PC-3 (cell line): ENCODE data around the gene RASAL2.

Source experiments
- EZH2 ChIP-seq: fragments of 300-600 bp; sonication (generic); IDR thresholded peaks from one replicate; pipeline ENCODE4 v1.6.1; 2017; ENCODE audit warnings: antibody characterized with exemption, mild to moderate bottlenecking, low read length; ENCODE audit not compliant: unreplicated experiment
- EZH2phosphoT487 ChIP-seq: fragments of 300-600 bp; sonication (generic); IDR thresholded peaks from 2 replicates; pipeline ENCODE4 v1.6.1; 2018; ENCODE audit warnings: mild to moderate bottlenecking, antibody characterized with exemption, low read length, borderline replicate concordance
- TF ChIP-seq, protein P1 (sequence below): fragments of 300-600 bp; sonication (generic); conservative IDR thresholded peaks from 2 replicates; pipeline ENCODE4 v1.5.1; 2017; ENCODE audit warnings: antibody characterized with exemption, low read depth, mild to moderate bottlenecking, low read length

DNA sequence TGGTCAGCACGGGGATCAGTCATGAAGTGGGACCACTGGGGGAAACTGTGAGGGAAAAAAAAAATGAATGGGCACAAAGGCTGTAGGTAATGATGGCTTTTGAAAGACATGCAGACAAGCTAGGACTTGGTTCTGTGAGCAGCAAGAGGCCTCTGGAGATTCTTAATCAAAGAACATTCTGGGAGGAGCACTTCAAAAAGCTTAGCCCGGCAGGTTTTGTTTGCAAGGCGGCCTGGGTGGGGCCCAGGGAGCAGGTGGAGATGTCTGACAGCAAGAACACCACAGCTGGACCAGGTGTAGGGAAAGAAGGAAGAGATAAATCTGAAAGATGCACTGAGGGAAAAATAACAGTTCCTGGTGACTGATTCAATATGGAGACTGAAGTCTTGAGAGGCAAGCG is 425.0 kb downstream of the RASAL2 start:
- TF ChIP-seq, protein P1, sequence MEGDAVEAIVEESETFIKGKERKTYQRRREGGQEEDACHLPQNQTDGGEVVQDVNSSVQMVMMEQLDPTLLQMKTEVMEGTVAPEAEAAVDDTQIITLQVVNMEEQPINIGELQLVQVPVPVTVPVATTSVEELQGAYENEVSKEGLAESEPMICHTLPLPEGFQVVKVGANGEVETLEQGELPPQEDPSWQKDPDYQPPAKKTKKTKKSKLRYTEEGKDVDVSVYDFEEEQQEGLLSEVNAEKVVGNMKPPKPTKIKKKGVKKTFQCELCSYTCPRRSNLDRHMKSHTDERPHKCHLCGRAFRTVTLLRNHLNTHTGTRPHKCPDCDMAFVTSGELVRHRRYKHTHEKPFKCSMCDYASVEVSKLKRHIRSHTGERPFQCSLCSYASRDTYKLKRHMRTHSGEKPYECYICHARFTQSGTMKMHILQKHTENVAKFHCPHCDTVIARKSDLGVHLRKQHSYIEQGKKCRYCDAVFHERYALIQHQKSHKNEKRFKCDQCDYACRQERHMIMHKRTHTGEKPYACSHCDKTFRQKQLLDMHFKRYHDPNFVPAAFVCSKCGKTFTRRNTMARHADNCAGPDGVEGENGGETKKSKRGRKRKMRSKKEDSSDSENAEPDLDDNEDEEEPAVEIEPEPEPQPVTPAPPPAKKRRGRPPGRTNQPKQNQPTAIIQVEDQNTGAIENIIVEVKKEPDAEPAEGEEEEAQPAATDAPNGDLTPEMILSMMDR = no peak
- TF ChIP-seq EZH2 = no peak
- TF ChIP-seq EZH2phosphoT487 = no peak
